Mucosa of stomach (tissue), 1 donor: ENCODE results near the gene PXN.

Experiments
- H3K27me3 ChIP-seq: one replicate; pipeline ENCODE4 v1.7.0; 2013; ENCODE audit warnings: mild to moderate bottlenecking, low read length; ENCODE audit not compliant: control insufficient read depth, insufficient read depth
- H3K36me3 ChIP-seq: one replicate; pipeline ENCODE4 v1.7.0; 2013; ENCODE audit warnings: low read length; ENCODE audit not compliant: control insufficient read depth, insufficient read depth
- H3K4me1 ChIP-seq: one replicate; pipeline ENCODE4 v1.7.0; 2013; ENCODE audit warnings: mild to moderate bottlenecking, low read length; ENCODE audit not compliant: control insufficient read depth, insufficient read depth
- H3K4me3 ChIP-seq: one replicate; pipeline ENCODE4 v1.7.0; 2013; ENCODE audit warnings: low read length
- H3K9ac ChIP-seq: one replicate; pipeline ENCODE4 v1.7.0; 2013; ENCODE audit warnings: mild to moderate bottlenecking, low read length, moderate library complexity
- H3K9me3 ChIP-seq: one replicate; pipeline ENCODE4 v1.7.0; 2013; ENCODE audit warnings: mild to moderate bottlenecking, low read length, moderate library complexity; ENCODE audit not compliant: control insufficient read depth
- donor health status: Pancreatic carcinoma.

PXN gene

GRCh38 chr12:120265473-120266179 is at the start of gene PXN:
Gene PXN (minus strand): TSS chr12:120265730. CDS start chr12:120265629, 101 bp downstream.
- Histone ChIP-seq H3K9me3 (no peaks in the 10 kb centered on the region), H3K36me3 (no peaks in the 10 kb centered on the region), H3K4me3 (peak within 1 kb of the TSS; percentile 58), H3K9ac (peak within 1 kb of the TSS; percentile 84), H3K4me1 (peaks cover 48% of the 10 kb centered on the region), H3K27me3 (no peaks in the 10 kb centered on the region)

GRCh38 chr12:120314220-120314619 is 48.7 kb upstream of the PXN start:
- H3K27me3 ChIP-seq: no peaks in the 10 kb centered on the region
- no peak overlapping the region for H3K4me3 ChIP-seq
- no peaks in the 10 kb centered on the region for H3K9me3 ChIP-seq
- H3K9ac ChIP-seq: no peak overlapping the region
- peaks cover 13% of the 10 kb centered on the region for H3K4me1 ChIP-seq
- no peaks in the 10 kb centered on the region for H3K36me3 ChIP-seq

- no peaks in the 10 kb centered on the region for H3K4me1 ChIP-seq
Measured at GRCh38 chr12:120301962-120302815, 36.7 kb upstream of the PXN start, which contains the start of gene SIRT4. Gene SIRT4 (plus strand): TSS chr12:120302321. CDS start chr12:120303562, 1,241 bp downstream.

GRCh38 chr12:120292661-120293531 is 27.4 kb upstream of the PXN start, which contains the start of gene RNU4-1:
Gene RNU4-1 (minus strand): TSS chr12:120293237.
- Histone ChIP-seq H3K27me3 (no peaks in the 10 kb centered on the region), H3K9me3 (no peaks in the 10 kb centered on the region), H3K9ac (peak within 1 kb of the TSS; percentile 85), H3K4me3 (peak within 1 kb of the TSS; percentile 2), H3K36me3 (no peaks in the 10 kb centered on the region), H3K4me1 (peaks cover 9% of the 10 kb centered on the region)

More at GRCh38 chr12:120301962-120302815, 36.7 kb upstream of the PXN start, which contains the start of gene SIRT4:
- peak within 1 kb of the TSS; percentile 54 for H3K9ac ChIP-seq
- H3K27me3 ChIP-seq: no peaks in the 10 kb centered on the region
- H3K36me3 ChIP-seq: no peaks in the 10 kb centered on the region
- H3K9me3 ChIP-seq: no peaks in the 10 kb centered on the region
- H3K4me3 ChIP-seq: peak within 1 kb of the TSS; percentile 66

GRCh38 chr12:120292411-120292660 is 26.8 kb upstream of the PXN start:
- Histone ChIP-seq H3K27me3 (no peaks in the 10 kb centered on the region), H3K9ac (peak overlapping the region; percentile 85), H3K9me3 (no peaks in the 10 kb centered on the region), H3K36me3 (no peaks in the 10 kb centered on the region), H3K4me1 (peaks cover 9% of the 10 kb centered on the region), H3K4me3 (peak overlapping the region; percentile 2)

GRCh38 chr12:120290609-120291305 is 25.2 kb upstream of the PXN start:
- Histone ChIP-seq H3K27me3 (no peaks in the 10 kb centered on the region), H3K4me1 (peaks cover 9% of the 10 kb centered on the region), H3K9ac (peak overlapping the region; percentile 85), H3K36me3 (no peaks in the 10 kb centered on the region), H3K9me3 (no peaks in the 10 kb centered on the region), H3K4me3 (peak overlapping the region; percentile 22)

- Histone ChIP-seq H3K9ac (no peak overlapping the region), H3K4me1 (peaks cover 9% of the 10 kb centered on the region), H3K4me3 (no peak overlapping the region), H3K9me3 (no peaks in the 10 kb centered on the region), H3K36me3 (no peaks in the 10 kb centered on the region), H3K27me3 (no peaks in the 10 kb centered on the region)
Measured at GRCh38 chr12:120287491-120287890, 22.0 kb upstream of the PXN start.

- no peak overlapping the region for H3K4me3 ChIP-seq
- H3K36me3 ChIP-seq: no peaks in the 10 kb centered on the region
- no peak overlapping the region for H3K9ac ChIP-seq
- peaks cover 9% of the 10 kb centered on the region for H3K4me1 ChIP-seq
- no peaks in the 10 kb centered on the region for H3K27me3 ChIP-seq
- no peaks in the 10 kb centered on the region for H3K9me3 ChIP-seq
Measured at GRCh38 chr12:120286768-120287490, 21.4 kb upstream of the PXN start.

GRCh38 chr12:120284381-120284780 is 18.9 kb upstream of the PXN start:
- H3K9me3 ChIP-seq: no peaks in the 10 kb centered on the region
- H3K4me3 ChIP-seq: no peak overlapping the region
- H3K4me1 ChIP-seq: no peaks in the 10 kb centered on the region
- H3K36me3 ChIP-seq: no peaks in the 10 kb centered on the region
- H3K9ac ChIP-seq: no peak overlapping the region
- no peaks in the 10 kb centered on the region for H3K27me3 ChIP-seq

GRCh38 chr12:120283318-120283717 is 17.8 kb upstream of the PXN start:
- Histone ChIP-seq H3K4me3 (no peak overlapping the region), H3K27me3 (no peaks in the 10 kb centered on the region), H3K4me1 (no peaks in the 10 kb centered on the region), H3K9ac (no peak overlapping the region), H3K36me3 (no peaks in the 10 kb centered on the region), H3K9me3 (no peaks in the 10 kb centered on the region)
